ENCODE measurements around the gene MAP2K2.

The MAP2K2 gene

DNA sequence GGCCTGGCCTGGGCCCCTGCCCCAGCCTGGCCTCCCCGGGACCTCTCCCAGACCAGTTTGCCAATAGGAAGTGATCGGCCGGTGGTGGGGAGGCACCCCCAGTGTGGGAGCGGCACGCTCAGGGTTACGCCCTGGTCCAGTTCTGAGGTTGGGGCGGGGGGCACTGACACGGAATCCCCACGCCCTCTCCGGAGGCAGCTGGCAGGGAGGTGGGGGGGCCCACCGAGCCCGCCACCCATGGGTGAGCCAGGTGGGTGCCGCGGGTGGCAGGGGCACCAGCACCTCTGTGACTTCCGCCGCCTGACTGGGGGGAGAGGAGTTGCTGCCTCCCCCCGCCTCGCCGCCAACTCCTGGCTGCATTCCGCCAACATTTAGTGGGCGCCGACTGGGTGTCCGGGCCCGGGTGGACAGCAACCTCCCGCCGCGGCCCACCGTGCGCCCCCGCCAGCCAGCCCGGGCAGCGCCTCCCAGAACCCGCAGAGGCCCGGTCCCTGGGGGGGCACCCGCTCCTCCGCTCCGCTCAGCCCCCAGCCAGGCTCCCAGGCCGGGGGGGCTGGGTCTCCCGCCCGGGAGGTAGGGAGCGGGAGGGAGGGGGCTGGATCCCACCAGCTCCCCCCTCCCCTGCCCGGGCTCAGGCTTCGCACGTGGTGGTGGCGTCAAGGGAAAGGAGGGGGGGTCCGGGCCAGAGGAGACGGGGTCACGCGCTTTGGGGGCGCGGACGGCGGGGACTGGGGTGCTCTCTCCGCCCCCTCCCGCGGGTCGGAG lies 59.2 kb downstream of the MAP2K2 start (continued):
- TF ChIP-seq ZBTB26 (tag by site-specific recombination; optimal IDR thresholded peaks at IDR 0.05) (peak; percentile 86), ZNF529 (tag by site-specific recombination; IDR thresholded peaks at IDR 0.05; ENCODE audit: insufficient replicate concordance) (no peak), BCL6B (tag by site-specific recombination; IDR thresholded peaks at IDR 0.05) (no peak), OVOL3 (tag by site-specific recombination; IDR thresholded peaks at IDR 0.05) (no peak), ZFP69B (tag by site-specific recombination; IDR thresholded peaks at IDR 0.05) (peak; percentile 69; the same call in 1 of the 2 replicates), ZNF184 (tag by site-specific recombination; IDR thresholded peaks at IDR 0.05) (no peak), ZNF138 (tag by site-specific recombination; IDR thresholded peaks at IDR 0.05; ENCODE audit: borderline replicate concordance) (no peak), ZSCAN30 (tag by site-specific recombination; IDR thresholded peaks at IDR 0.05) (no peak), ZNF621 (tag by site-specific recombination; IDR thresholded peaks at IDR 0.05) (no peak), KLF1 (tag by site-specific recombination; IDR thresholded peaks at IDR 0.05) (peak; percentile 87), ZNF391 (tag by site-specific recombination; IDR thresholded peaks at IDR 0.05; ENCODE audit: borderline replicate concordance, low read depth) (no peak), ZBTB8A (tag by site-specific recombination; IDR thresholded peaks at IDR 0.05) (peak; percentile 87; the same call in 1 of the 2 replicates), ZNF394 (tag by site-specific recombination; IDR thresholded peaks at IDR 0.05; ENCODE audit: borderline replicate concordance) (no peak), ZNF76 (tag by site-specific recombination; IDR thresholded peaks at IDR 0.05; ENCODE audit: borderline replicate concordance, low read depth) (no peak), ZBTB7A (tag by site-specific recombination; IDR thresholded peaks at IDR 0.05; ENCODE audit: low read depth) (peak; percentile 33), GLI2 (tag by site-specific recombination; IDR thresholded peaks at IDR 0.05; ENCODE audit: borderline replicate concordance, low read depth) (no peak), TCF7L2 (IDR thresholded peaks at IDR 0.05; ENCODE audit: borderline replicate concordance, low read depth, low read length) (no peak), CTCF (tag by site-specific recombination; IDR thresholded peaks at IDR 0.05) (peak; percentile 53), MZF1 (tag by site-specific recombination; IDR thresholded peaks at IDR 0.05; ENCODE audit: borderline replicate concordance) (no peak), ZNF140 (tag by site-specific recombination; IDR thresholded peaks at IDR 0.05) (no peak), ZNF658 (tag by site-specific recombination; IDR thresholded peaks at IDR 0.05) (no peak), YY1 (tag by site-specific recombination; IDR thresholded peaks at IDR 0.05) (no peak), ZNF521 (tag by site-specific recombination; IDR thresholded peaks at IDR 0.05) (no peak), ZNF132 (tag by site-specific recombination; IDR thresholded peaks at IDR 0.05; ENCODE audit: borderline replicate concordance) (no peak), ZNF223 (tag by site-specific recombination; IDR thresholded peaks at IDR 0.05) (no peak), SP2 (tag by site-specific recombination; IDR thresholded peaks at IDR 0.05) (peak; percentile 43), OSR2 (tag by site-specific recombination; IDR thresholded peaks at IDR 0.05) (no peak), ZFHX2 (tag by site-specific recombination; conservative IDR thresholded peaks at IDR 0.05) (peak; percentile 79; the same call in 1 of the 2 replicates)
- TF ChIP-seq, protein P1, sequence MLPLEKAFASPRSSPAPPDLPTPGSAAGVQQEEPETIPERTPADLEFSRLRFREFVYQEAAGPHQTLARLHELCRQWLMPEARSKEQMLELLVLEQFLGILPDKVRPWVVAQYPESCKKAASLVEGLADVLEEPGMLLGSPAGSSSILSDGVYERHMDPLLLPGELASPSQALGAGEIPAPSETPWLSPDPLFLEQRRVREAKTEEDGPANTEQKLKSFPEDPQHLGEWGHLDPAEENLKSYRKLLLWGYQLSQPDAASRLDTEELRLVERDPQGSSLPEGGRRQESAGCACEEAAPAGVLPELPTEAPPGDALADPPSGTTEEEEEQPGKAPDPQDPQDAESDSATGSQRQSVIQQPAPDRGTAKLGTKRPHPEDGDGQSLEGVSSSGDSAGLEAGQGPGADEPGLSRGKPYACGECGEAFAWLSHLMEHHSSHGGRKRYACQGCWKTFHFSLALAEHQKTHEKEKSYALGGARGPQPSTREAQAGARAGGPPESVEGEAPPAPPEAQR (tag by site-specific recombination; IDR thresholded peaks at IDR 0.05), result no peak
- TF ChIP-seq, protein P2, sequence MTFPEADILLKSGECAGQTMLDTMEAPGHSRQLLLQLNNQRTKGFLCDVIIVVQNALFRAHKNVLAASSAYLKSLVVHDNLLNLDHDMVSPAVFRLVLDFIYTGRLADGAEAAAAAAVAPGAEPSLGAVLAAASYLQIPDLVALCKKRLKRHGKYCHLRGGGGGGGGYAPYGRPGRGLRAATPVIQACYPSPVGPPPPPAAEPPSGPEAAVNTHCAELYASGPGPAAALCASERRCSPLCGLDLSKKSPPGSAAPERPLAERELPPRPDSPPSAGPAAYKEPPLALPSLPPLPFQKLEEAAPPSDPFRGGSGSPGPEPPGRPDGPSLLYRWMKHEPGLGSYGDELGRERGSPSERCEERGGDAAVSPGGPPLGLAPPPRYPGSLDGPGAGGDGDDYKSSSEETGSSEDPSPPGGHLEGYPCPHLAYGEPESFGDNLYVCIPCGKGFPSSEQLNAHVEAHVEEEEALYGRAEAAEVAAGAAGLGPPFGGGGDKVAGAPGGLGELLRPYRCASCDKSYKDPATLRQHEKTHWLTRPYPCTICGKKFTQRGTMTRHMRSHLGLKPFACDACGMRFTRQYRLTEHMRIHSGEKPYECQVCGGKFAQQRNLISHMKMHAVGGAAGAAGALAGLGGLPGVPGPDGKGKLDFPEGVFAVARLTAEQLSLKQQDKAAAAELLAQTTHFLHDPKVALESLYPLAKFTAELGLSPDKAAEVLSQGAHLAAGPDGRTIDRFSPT (tag by site-specific recombination; IDR thresholded peaks at IDR 0.05), result peak; percentile 98
- TF ChIP-seq, protein P3, sequence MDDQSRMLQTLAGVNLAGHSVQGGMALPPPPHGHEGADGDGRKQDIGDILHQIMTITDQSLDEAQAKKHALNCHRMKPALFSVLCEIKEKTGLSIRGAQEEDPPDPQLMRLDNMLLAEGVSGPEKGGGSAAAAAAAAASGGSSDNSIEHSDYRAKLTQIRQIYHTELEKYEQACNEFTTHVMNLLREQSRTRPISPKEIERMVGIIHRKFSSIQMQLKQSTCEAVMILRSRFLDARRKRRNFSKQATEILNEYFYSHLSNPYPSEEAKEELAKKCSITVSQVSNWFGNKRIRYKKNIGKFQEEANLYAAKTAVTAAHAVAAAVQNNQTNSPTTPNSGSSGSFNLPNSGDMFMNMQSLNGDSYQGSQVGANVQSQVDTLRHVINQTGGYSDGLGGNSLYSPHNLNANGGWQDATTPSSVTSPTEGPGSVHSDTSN (CRISPR knock-in tag; IDR thresholded peaks at IDR 0.05), result no peak

Data from HEK293 (cell line).